Forelimb muscle (tissue), 1 donor: Measurements from ENCODE around the gene TPP2. TPM values are rescaled to one million over a fixed set of nuclear protein-coding genes. Genes with fewer than 3 reads are reported as not detected.

Experiments used
- DNase-seq: peaks from one replicate; pipeline ENCODE4 v3.0.0-alpha.2; 2013; ENCODE audit warnings: low read depth
- polyA plus RNA-seq: library from polyadenylated mRNA; unstranded; fragments of 120-200 nt; gene quantifications from one replicate; pipeline ENCODE4 v1.2.1, GENCODE V29; 2013; ENCODE audit not compliant: insufficient read length

TPP2 gene
- polyA plus RNA-seq, result 45.0 TPM

GRCh38 chr13:102596147-102597028 lies at the start of gene TPP2:
TSS of gene TPP2 (plus strand) at chr13:102596986. CDS start at chr13:102597039, 53 bp downstream.
- peak; percentile 94 for DNase-seq

GRCh38 chr13:102548811-102549210 lies 48.0 kb upstream of the TPP2 start:
- no peak for DNase-seq

- no peak for DNase-seq
Measured at GRCh38 chr13:102550507-102550906, 46.3 kb upstream of the TPP2 start.

- DNase-seq, result no peak
Measured at GRCh38 chr13:102555914-102556553, 40.8 kb upstream of the TPP2 start.

- no peak for DNase-seq
Measured at GRCh38 chr13:102556806-102557205, 40.0 kb upstream of the TPP2 start.

- no peak for DNase-seq
Measured at GRCh38 chr13:102558029-102558428, 38.8 kb upstream of the TPP2 start.

GRCh38 chr13:102561933-102562332 lies 34.9 kb upstream of the TPP2 start:
- no peak for DNase-seq

GRCh38 chr13:102563267-102563666 lies 33.5 kb upstream of the TPP2 start:
- no peak for DNase-seq

GRCh38 chr13:102564564-102564963 lies 32.2 kb upstream of the TPP2 start:
- no peak for DNase-seq

GRCh38 chr13:102566513-102566912 lies 30.3 kb upstream of the TPP2 start:
- no peak for DNase-seq

- no peak for DNase-seq
Measured at GRCh38 chr13:102567857-102568256, 28.9 kb upstream of the TPP2 start.

- DNase-seq, result no peak
Measured at GRCh38 chr13:102569488-102569887, 27.3 kb upstream of the TPP2 start.

GRCh38 chr13:102571075-102571474 lies 25.7 kb upstream of the TPP2 start:
- DNase-seq, result no peak

GRCh38 chr13:102572323-102572722 lies 24.5 kb upstream of the TPP2 start:
- no peak for DNase-seq

GRCh38 chr13:102580552-102581169 lies 16.1 kb upstream of the TPP2 start:
- DNase-seq, result no peak

GRCh38 chr13:102582256-102582655 lies 14.5 kb upstream of the TPP2 start:
- DNase-seq, result no peak

- DNase-seq, result no peak
Measured at GRCh38 chr13:102584434-102584833, 12.4 kb upstream of the TPP2 start.

GRCh38 chr13:102586615-102587014 lies 10.2 kb upstream of the TPP2 start:
- DNase-seq, result no peak

- DNase-seq, result no peak
Measured at GRCh38 chr13:102587916-102588315, 8.9 kb upstream of the TPP2 start.

GRCh38 chr13:102589301-102589822 lies 7.4 kb upstream of the TPP2 start:
- DNase-seq, result no peak

- DNase-seq, result no peak
Measured at GRCh38 chr13:102591988-102592781, 4.6 kb upstream of the TPP2 start.

- no peak for DNase-seq
Measured at GRCh38 chr13:102593466-102593865, 3.3 kb upstream of the TPP2 start.
